GM21576 (cell line): ENCODE results near the gene KSR1.
"Not testable (repeated sequence)": the region's sequence is repeated elsewhere in the genome, so short reads cannot be mapped to it uniquely, and the experiment has no call there.

Experiments
- ATAC-seq: cut with Tn5 transposase; IDR thresholded peaks from one replicate; pipeline ENCODE4 v1.9.1; 2021; ENCODE audit warnings: mild to moderate bottlenecking, moderate library complexity; ENCODE audit not compliant: unreplicated experiment

KSR1 gene

GRCh38 chr17:27651411-27652345 lies 195.4 kb downstream of the KSR1 start:
- ATAC-seq, result no peak

GRCh38 chr17:27653449-27653971 lies 197.3 kb downstream of the KSR1 start:
- not testable (repeated sequence) for ATAC-seq

GRCh38 chr17:27654136-27654535 lies 197.9 kb downstream of the KSR1 start:
- no peak for ATAC-seq

- peak; percentile 63 for ATAC-seq
These were observed 198.6 kb downstream of the KSR1 start for GRCh38 chr17:27654654-27655524.

- ATAC-seq, result not testable (repeated sequence)
These were observed 199.4 kb downstream of the KSR1 start for GRCh38 chr17:27655525-27656111.

GRCh38 chr17:27656620-27657019 lies 200.4 kb downstream of the KSR1 start:
- not testable (repeated sequence) for ATAC-seq

- ATAC-seq, result no peak
These were observed 201.4 kb downstream of the KSR1 start for GRCh38 chr17:27657620-27658019.

- ATAC-seq, result no peak
These were observed 203.4 kb downstream of the KSR1 start for GRCh38 chr17:27659683-27660082.

GRCh38 chr17:27660436-27660835 lies 204.2 kb downstream of the KSR1 start:
- ATAC-seq, result no peak

- ATAC-seq, result no peak
These were observed 207.8 kb downstream of the KSR1 start for GRCh38 chr17:27663936-27664605.

GRCh38 chr17:27664606-27664965 lies 208.3 kb downstream of the KSR1 start:
- no peak for ATAC-seq

- no peak for ATAC-seq
These were observed 209.3 kb downstream of the KSR1 start for GRCh38 chr17:27665549-27665948.

- not testable (repeated sequence) for ATAC-seq
These were observed 210.0 kb downstream of the KSR1 start for GRCh38 chr17:27666270-27666669.

- no peak for ATAC-seq
These were observed 210.7 kb downstream of the KSR1 start for GRCh38 chr17:27666831-27667560.

- ATAC-seq, result no peak
These were observed 211.6 kb downstream of the KSR1 start for GRCh38 chr17:27667656-27668487.

- no peak for ATAC-seq
These were observed 212.2 kb downstream of the KSR1 start for GRCh38 chr17:27668488-27668823.

- no peak for ATAC-seq
These were observed 212.9 kb downstream of the KSR1 start for GRCh38 chr17:27669136-27669535.

GRCh38 chr17:27669850-27670249 lies 213.6 kb downstream of the KSR1 start:
- no peak for ATAC-seq
